ENCODE results near the gene UBA1.

Gene UBA1

DNA sequence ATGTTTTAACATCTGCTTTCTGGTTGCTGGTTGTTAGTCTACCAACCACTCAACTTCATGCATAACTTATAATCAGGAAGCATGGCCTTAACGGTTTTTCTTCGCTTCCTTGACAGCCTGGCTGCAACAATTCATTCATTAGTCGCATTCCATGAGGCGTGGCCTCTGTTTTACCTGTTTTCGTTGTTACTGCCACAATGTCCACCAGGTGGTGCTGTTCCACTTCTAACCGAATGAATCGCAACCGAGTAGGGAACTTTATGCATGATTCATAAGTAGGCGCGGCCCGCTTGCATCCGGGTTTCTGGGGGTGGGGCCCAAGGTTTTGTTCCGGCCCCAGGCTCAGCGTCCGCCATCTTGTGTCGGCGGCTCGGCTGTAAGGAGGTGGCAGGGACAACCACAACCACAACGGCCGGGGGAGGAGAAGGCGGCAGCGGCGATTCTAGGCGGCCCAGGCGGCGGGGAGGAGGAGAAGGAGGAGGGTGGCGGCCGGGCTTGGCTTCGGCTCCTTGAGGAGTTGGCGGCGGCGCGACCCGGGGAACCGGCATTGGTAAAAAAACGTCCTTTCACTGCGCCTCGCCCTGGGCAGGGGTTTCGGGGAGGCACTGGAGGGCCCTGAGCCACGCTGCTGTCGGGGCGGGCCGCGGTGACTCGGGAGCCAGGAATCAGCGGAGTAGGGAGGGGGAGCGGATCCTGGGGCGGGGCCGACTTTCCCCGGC, at the start of gene UBA1:
TSS of gene UBA1 (plus strand) at position 355 of the 719 bp plus-strand sequence. CDS start 4,974 bp downstream, outside the sequence.
- in situ Hi-C loops (cut with HindIII; ENCODE audit: low sequenced_read_pairs): no loop called here

- in situ Hi-C loops (cut with HindIII; ENCODE audit: low sequenced_read_pairs): no loop called here
Measured at GRCh38 chrX:47143894-47144625, 49.6 kb upstream of the UBA1 start.

DNA sequence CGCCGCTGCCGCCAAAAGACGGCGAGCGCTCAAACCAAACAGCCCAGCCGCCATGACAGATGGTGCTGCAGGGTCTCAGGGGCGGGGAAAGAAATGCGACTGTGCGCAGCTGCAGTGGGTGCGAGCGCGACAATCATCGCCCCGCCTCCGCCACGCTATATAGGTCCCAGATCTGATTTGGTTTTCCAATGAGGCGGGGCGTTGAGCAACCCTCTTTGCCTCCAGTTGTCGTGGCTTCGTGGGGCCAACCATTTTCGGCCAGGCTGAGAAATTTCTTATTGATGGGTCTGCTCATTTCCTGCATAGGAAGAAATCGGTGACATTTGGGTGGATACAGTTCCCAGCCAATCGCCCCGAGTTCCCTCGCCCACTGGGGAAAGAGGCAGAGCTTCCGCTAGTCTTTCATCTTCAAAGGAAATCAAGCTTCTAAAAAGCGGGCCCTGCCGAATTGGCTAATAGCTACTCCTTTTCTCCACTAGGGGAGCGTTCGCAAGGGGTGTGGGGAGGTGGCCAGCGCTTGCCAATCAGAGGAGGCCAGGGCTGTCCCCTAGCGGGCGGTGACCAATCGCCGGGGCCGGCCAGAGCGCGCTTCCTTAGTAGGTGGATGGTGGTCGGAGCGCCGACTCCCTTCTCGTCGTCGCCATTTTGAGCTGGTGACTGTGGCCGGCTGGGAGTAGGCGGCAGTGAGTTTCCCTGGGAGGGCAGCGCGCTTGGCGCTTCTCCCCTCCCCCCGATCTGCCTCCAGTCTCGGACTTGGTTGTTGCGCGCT, 48.8 kb upstream of the UBA1 start, which contains the start of the genes NDUFB11 and RBM10:
TSS of gene NDUFB11 (minus strand) at position 77 of the 769 bp plus-strand sequence. CDS start at position 54, 23 bp downstream.
TSS of gene RBM10 (plus strand) at position 596 of the 769 bp plus-strand sequence. CDS start 2,261 bp downstream, outside the sequence.
- in situ Hi-C loops (cut with HindIII; ENCODE audit: low sequenced_read_pairs): no loop called here

DNA sequence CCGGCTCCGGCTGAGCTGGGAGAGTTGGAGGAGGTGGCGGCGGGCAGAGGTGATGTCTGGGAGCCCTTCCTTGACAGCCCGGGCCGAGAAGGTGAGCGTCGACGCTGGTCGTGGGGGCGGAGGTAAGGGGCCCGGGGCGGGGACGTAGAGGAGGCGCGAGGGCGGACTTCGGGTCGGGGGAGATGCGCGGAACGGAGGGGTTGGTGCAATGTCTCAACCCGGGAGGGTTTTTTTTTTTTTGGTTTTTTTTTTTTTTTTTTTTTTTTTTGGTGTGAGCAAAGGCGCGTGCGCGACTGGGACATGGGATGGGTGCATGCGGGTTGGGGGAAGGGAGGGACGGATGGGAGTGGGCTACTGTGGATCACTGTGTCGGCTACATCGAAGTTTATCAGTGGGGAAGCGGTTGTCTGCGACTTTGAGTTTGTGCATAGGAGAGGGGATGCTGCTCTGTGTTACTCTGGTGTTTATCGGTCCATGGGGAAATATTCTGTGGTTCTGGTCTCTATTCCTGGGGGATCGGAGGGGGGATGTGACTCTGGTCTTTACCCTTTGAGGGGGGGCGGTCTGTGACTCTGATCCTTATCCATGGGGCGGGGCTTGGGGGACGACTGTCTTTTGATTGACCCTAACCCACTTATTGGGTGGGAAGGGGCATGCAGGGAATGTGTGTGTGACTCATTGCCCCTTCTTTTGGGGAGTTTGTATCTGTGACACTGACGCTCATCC, 48.1 kb upstream of the UBA1 start:
- in situ Hi-C loops (cut with HindIII; ENCODE audit: low sequenced_read_pairs): no loop called here

GRCh38 chrX:47146121-47146935, 47.3 kb upstream of the UBA1 start:
- in situ Hi-C loops (cut with HindIII; ENCODE audit: low sequenced_read_pairs): no loop called here

DNA sequence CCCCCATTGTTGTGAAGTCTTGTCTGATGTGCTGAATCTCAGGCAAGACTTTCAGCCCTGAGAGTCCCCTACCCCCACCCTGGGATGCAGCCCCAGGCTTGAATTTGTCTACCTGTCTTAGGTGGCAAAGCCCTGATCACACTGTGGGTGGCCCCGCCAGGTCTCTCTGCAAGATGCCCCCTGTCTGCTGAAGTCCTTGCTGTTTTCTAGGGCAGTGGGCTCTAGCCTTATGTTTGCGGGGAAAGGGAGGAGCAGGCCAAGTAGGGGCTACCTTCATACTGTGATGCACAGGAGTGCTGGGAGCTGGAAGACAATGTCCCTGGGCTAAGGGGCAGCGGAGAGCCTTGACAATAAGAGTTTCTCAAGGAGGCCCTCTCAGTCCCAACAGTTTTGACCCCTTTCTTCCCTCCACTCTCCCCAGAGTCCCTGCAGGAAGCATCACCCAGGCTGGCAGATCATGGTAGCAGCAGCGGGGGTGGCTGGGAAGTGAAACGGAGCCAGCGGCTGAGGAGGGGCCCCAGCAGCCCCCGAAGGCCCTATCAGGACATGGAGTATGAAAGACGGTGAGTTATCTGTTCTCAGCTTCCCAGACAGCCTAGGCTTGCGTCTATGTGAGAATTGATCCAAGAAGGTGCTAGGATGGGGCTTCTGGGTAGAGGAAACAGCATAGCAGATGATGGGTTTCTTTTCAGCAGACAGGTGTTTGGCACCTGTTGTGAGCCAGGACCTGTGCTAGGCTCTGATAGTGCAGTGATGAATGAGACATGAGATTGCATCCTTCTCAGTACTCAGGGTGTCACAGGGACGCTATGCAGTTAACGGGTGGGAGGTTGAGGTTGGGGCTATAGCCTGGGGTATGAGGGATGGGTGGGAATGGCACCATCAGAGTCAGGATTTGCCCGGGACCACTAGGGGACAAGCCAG, 46.4 kb upstream of the UBA1 start:
- in situ Hi-C loops (cut with HindIII; ENCODE audit: low sequenced_read_pairs): no loop called here

DNA sequence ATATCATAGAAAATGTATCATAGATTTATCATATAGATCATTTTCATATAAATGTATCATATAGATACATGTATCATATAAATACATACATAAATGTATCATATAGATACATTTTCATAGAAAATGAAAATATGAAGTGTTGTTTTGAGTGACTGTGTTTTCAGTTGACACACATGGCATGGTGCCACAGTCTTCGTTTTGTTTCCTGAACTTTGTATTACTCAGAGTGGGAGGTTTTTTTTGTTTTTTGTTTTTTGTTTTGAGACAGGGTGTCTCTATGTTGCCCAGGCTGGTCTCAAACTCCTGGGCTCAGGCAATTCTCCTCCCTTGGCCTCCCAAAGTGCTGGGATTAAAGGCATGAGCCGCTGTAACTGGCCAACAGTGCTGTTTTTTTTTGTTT, 44.7 kb upstream of the UBA1 start:
- in situ Hi-C loops (cut with HindIII; ENCODE audit: low sequenced_read_pairs): no loop called here

GRCh38 chrX:47151435-47151834, 42.2 kb upstream of the UBA1 start:
- in situ Hi-C loops (cut with HindIII; ENCODE audit: low sequenced_read_pairs): no loop called here

DNA sequence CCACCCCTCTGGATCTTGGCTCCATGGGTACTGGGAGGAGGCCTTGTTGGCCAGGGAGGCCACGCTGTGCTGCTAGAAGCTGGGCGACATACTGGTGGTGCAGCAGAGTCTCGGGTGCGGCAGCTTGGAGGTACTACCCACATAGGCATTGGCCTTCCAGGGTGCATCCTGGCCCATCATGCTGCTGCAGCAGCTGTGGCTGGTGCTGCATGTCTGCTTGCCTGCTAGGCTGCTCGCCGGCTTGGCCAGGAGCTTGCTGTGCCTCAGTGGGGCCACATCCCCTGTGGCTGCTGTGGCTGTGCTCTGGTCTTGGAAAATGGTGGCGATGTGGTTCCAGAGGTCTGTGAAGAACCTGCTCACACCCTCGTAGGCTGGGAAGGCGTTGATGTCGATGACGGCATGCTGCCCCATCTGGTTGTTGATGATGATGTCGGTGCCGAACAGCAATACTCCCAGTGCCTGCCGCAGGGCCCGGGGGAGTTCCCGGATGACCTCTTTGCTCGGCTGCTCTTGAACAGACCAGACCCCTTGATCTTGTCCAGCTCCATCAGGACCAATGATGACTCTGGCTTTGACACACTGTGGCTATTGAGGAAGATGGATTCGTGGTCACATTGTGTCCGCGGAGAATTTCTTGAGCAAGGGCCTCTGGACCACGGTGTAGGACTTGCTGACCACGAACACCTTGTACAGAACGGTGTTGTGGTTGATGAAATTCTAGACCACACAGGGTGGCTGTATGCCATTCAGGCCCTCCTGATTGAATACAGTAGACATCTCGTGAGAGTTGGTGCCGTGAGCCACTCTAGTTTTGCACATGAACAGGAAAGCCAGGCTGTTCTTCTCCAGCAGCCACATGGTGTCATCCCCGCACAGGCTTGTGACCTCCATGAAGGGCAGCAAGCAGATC, 36.8 kb upstream of the UBA1 start:
- in situ Hi-C loops (cut with HindIII; ENCODE audit: low sequenced_read_pairs): no loop called here

DNA sequence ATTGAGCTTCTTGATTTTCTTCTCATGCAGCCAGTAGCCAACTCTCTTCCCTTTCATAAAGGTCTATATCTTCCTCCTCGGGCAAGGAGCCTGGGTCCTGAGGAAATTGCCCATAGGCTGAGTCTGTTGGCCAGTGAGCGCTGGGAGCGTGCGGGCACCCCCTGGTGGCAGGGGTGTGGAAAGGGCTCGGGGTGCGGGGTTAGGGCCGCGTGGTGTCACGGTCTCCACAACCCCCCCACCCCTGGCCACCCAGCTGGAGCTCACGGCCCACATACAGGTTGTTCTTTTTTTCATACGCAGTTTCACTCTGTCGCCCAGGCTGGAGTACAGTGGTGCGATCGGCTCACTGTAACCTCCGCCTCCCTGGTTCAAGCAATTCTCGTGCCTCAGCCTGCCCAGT, 35.5 kb upstream of the UBA1 start:
- in situ Hi-C loops (cut with HindIII; ENCODE audit: low sequenced_read_pairs): no loop called here

DNA sequence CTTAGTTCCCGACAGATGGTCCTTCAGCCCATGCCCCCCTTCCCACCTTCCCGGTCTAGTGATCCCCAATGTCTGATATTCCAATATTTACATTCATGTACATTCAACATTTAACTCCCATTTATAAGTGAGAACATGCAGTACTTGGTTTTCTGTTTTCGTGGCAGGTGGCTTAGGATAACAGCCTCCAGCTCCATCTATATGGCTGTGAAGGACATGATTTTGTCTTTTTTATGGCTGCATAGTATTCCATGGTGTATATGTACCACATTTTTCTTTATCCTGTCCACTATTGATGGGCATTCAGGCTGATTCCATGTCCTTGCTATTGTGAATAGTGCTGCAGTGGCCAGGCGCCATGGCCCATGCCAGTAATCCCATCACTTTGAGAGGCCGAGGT, 34.8 kb upstream of the UBA1 start:
- in situ Hi-C loops (cut with HindIII; ENCODE audit: low sequenced_read_pairs): no loop called here

DNA sequence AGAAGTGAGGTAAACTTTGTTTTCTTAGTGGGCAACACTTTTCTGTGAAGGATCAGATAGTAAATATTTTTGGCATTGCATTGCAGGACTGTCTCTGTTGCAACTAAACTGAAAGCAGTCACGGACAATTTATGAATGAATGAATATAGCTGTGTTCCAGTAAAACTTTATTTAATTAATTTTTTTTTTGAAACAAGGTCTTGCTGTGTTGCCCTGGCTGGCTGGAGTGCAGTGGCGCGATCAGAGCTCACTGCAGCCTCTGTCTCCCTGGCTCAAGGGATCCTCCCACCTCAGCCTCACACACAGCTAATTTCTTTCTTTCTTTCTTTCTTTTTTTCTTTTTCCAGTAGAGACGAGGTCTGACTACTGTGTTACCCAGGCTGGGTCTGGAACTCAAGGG, 32.8 kb upstream of the UBA1 start:
- in situ Hi-C loops (cut with HindIII; ENCODE audit: low sequenced_read_pairs): no loop called here

DNA sequence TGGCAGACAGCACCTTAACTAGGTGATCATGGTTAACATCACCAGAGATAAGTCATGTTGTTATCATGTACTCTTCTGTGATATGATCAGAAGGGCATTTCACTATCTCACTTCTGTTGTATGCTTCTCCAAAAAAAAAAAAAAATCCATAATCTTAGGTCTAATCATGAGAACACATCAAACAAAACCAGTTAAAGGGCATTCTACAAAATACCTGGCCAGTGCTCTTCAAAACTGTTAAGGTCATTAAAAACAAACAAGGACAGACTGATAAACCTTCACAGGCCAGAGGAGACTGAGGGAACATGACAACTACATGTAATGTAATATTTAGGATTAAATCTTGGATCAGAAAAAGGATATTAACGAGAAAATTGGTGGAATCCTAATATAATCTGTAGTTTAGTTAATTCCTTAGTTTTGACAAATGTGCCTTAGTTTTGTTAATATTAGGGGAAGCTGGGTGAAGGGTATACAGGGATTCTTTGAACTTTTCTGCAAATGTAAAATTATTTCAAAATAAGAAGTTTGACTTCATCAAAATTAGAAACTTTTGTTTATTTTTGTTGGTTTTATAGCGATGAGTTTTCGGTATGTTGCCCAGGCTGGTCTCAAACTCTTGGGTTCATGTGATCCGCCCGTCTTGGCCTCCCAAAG, 30.6 kb upstream of the UBA1 start:
- in situ Hi-C loops (cut with HindIII; ENCODE audit: low sequenced_read_pairs): no loop called here

DNA sequence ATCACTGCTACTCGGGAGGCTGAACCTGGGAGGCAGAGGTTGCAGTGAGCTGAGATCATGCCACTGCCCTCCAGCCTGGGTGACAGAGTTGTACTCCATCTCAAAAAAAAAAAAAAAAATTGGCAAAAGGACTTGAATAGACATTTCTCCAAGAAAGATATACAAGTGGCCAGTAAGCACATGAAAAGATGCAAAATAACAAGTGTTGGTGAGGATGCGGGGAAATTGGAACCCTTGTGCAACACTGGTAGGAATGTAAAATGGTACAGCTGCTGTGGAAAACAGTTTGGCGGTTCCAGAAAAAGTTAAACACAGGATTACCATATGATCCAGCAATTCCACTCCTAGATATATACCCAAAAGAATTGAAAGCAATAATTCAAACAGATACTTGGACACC, 29.2 kb upstream of the UBA1 start:
- in situ Hi-C loops (cut with HindIII; ENCODE audit: low sequenced_read_pairs): no loop called here

- in situ Hi-C loops (cut with HindIII; ENCODE audit: low sequenced_read_pairs): no loop called here
Measured at GRCh38 chrX:47166126-47166525, 27.5 kb upstream of the UBA1 start.

DNA sequence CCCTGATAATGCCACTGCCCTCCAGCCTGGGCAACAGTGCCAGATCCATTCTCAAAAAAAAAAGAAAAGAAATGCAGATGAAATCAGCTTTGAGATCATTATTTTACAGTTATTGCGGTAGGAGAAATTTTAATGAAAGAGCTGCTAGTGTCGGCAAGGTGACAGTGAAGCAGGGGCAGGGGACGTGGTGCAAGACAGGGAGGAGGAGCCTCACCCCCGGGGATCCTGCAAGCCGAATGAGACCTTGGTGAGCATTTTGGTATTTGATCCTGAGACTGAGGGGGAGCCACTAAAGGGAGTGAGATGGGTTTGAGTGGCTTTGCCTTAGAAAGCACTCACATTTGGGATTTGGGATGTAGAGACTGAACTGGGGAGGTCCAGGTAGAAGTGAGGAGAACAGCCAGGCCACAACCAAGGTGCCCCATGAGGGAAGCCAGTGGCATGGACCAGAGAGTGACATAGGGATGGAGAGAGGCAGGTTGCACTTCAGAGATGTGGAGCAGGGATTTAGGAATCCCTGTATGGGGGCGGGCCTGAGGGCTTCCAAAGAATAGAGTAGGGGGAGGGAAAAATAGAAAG, 25.0 kb upstream of the UBA1 start:
- in situ Hi-C loops (cut with HindIII; ENCODE audit: low sequenced_read_pairs): no loop called here

- in situ Hi-C loops (cut with HindIII; ENCODE audit: low sequenced_read_pairs): no loop called here
Measured at GRCh38 chrX:47169273-47169672, 24.4 kb upstream of the UBA1 start.
